HepG2 (cell line): ENCODE results near the gene FBLIM1. TPM values are rescaled to one million over a fixed set of nuclear protein-coding genes. Genes with fewer than 3 reads are reported as not detected.

Experiments
- ATAC-seq: fragments of 200-7000 bp; cut with Tn5 transposase; 3 replicates; pipeline ENCODE4 v1.9.1; 2020; ENCODE audit warnings: mild to moderate bottlenecking, moderate library complexity
- BruUV-seq: library from RNA; stranded (reverse); fragments of 400-500 nt; replicated peaks from 2 replicates; lab custom pipeline; 2021; lab: Mats Ljungman, UMichigan
- CTCF ChIA-PET: fragments of 300-600 bp; formaldehyde crosslinking; extraction: SDS; loops from one replicate; lab custom pipeline; 2021; ENCODE audit warnings: low total read pairs, inconsistent platforms, low intra/inter-chr PET ratio; lab: Yijun Ruan, JAX
- POLR2A ChIA-PET: fragments of 350-600 bp; sonication (Branson Sonifier 250); formaldehyde crosslinking; loops from one replicate; lab custom pipeline; 2020; ENCODE audit warnings: antibody characterized with exemption, inconsistent platforms; lab: Yijun Ruan, JAX
- DNase-seq: peaks from one replicate; pipeline ENCODE4 v3.0.0-alpha.2; 2015; ENCODE audit warnings: low spot score
- FAIRE-seq: peaks from 3 replicates; lab custom pipeline; 2011; peaks lifted over from hg19 to GRCh38; lab: Jason Lieb, UNC
- H2AFZ ChIP-seq: one replicate; pipeline ENCODE4 v1.6.1; 2011; ENCODE audit warnings: low read length, inconsistent platforms
- H3K27ac ChIP-seq: fragments of 300-600 bp; 3 replicates; pipeline ENCODE4 v1.8.0; 2011; ENCODE audit warnings: mixed run types, mild to moderate bottlenecking, mixed read lengths, low read length, inconsistent platforms; ENCODE audit not compliant: insufficient read depth; ENCODE audit errors: extremely low read length
- H3K27me3 ChIP-seq, 2 experiments: fragments of 200-600 bp in 1 of 2; 2 replicates in 1 of 2; 3 replicates in 1 of 2; pipeline versions ENCODE4 v1.6.0 to v1.8.0; 2011; ENCODE audit warnings: low read length in 2 of 2, mild to moderate bottlenecking in 2 of 2, moderate library complexity in 2 of 2, inconsistent platforms in 1 of 2; ENCODE audit not compliant: insufficient read depth in 2 of 2, control insufficient read depth in 1 of 2
- H3K36me3 ChIP-seq, 2 experiments: fragments of 200-600 bp in 1 of 2; replicated peaks in 1 of 2; 2 replicates in 1 of 2; 3 replicates in 1 of 2; pipeline versions ENCODE4 v1.5.1 to v1.8.0; 2011; ENCODE audit warnings: low read length in 2 of 2, inconsistent platforms in 1 of 2; ENCODE audit not compliant: insufficient read depth in 2 of 2, control insufficient read depth in 1 of 2
- H3K4me1 ChIP-seq: 2 replicates; pipeline ENCODE4 v1.5.1; 2012; ENCODE audit warnings: low read length, inconsistent platforms; ENCODE audit not compliant: insufficient read depth
- H3K4me2 ChIP-seq: 2 replicates; pipeline ENCODE4 v1.6.0; 2011; ENCODE audit warnings: low read depth, low read length, inconsistent platforms
- H3K4me3 ChIP-seq, 3 experiments: fragments of 200-600 bp in 1 of 3; sonication (generic), shearing (Covaris generic) in 1 of 3; replicated peaks in 1 of 3; 2 replicates each; pipeline ENCODE4 v1.5.1; 2011 to 2016; ENCODE audit warnings: low read length in 3 of 3, inconsistent platforms in 2 of 3, low read depth in 2 of 3, mild to moderate bottlenecking in 2 of 3, control low read depth in 1 of 3, mixed read lengths in 1 of 3; ENCODE audit not compliant: insufficient read depth in 1 of 3
- H3K79me2 ChIP-seq: one replicate; pipeline ENCODE4 v1.6.1; 2011; ENCODE audit warnings: low read length, inconsistent platforms; ENCODE audit not compliant: insufficient read depth
- H3K9ac ChIP-seq: 2 replicates; pipeline ENCODE4 v1.6.0; 2011; ENCODE audit warnings: mild to moderate bottlenecking, low read depth, low read length, inconsistent platforms; ENCODE audit not compliant: insufficient read depth
- H3K9me3 ChIP-seq: 2 replicates; pipeline ENCODE4 v1.5.1; 2012; ENCODE audit warnings: mild to moderate bottlenecking, low read length
- H4K20me1 ChIP-seq: 2 replicates; pipeline ENCODE4 v1.6.0; 2011; ENCODE audit warnings: inconsistent platforms, mild to moderate bottlenecking, low read length, moderate library complexity; ENCODE audit not compliant: insufficient read depth
- ATF7 ChIP-seq, 2 experiments: fragments of 450-650 bp in 1 of 2; sonication (generic) in 1 of 2; formaldehyde crosslinking in 1 of 2; IDR thresholded peaks; 2 replicates each; pipeline versions ENCODE4 v1.4.0 to v1.6.1; 2016 to 2020; ENCODE audit warnings: antibody characterized with exemption in 1 of 2, mild to moderate bottlenecking in 1 of 2, missing genetic modification reagents in 1 of 2
- HNRNPK ChIP-seq: fragments of 200-400 bp; formaldehyde crosslinking; IDR thresholded peaks from 2 replicates; pipeline ENCODE4 v1.6.1; 2018; ENCODE audit warnings: low read length, low read depth, moderate library complexity, mild to moderate bottlenecking; ENCODE audit not compliant: poor library complexity, severe bottlenecking
- NFE2L1 ChIP-seq: sonication (generic); formaldehyde crosslinking; IDR thresholded peaks from 2 replicates; pipeline ENCODE4 v1.4.0; 2020; ENCODE audit warnings: missing genetic modification reagents, mild to moderate bottlenecking, borderline replicate concordance
- NR2F6 ChIP-seq, 2 experiments: IDR thresholded peaks; 2 replicates each; pipeline ENCODE4 v1.6.1; 2016; ENCODE audit warnings: antibody characterized with exemption in 1 of 2, mild to moderate bottlenecking in 1 of 2
- RXRA ChIP-seq: sonication (generic); formaldehyde crosslinking; IDR thresholded peaks from 2 replicates; pipeline ENCODE4 v1.5.1; 2020; ENCODE audit warnings: missing genetic modification reagents
- RXRB ChIP-seq: IDR thresholded peaks from 2 replicates; pipeline ENCODE4 v1.6.1; 2016; ENCODE audit warnings: borderline replicate concordance, missing genetic modification reagents, missing compliant biosample characterization
- ZNF614 ChIP-seq: IDR thresholded peaks from 2 replicates; pipeline ENCODE4 v1.6.1; 2018; ENCODE audit warnings: missing biosample characterization, missing genetic modification reagents, inconsistent platforms, borderline replicate concordance
- WGBS: methylation state at CpG from one replicate; pipeline ENCODE4 v1.1.6; 2017; ENCODE audit warnings: low lambda C conversion rate; 5-methylcytosine and 5-hydroxymethylcytosine counted together
- in situ Hi-C: cut with HindIII; loops from 2 replicates; pipeline ENCODE4 v1.10.0; 2017; ENCODE audit warnings: low pct_unique_long_range_greater_than_20kb; ENCODE audit not compliant: extremely low pct_ligation_motif_present
- intact Hi-C: fragments of 100-400 bp; cut with micrococcal nuclease; formaldehyde crosslinking; loops from one replicate; pipeline ENCODE4 v1.10.0; 2022; ENCODE audit not compliant: unreplicated experiment
- polyA plus RNA-seq, 8 experiments: library from polyadenylated mRNA; depleted of rRNA in 3 of 8; stranded (reverse) in 7 of 8; unstranded in 1 of 8; fragments of >200 nt; fragmentation: Illumina TruSeq in 4 of 8; extraction: Trizol in 4 of 8; gene quantifications; 2 replicates each; pipeline versions ENCODE4 v1.2.1 to v1.2.3, GENCODE V29; 2011 to 2016; ENCODE audit warnings: low read depth in 4 of 8, missing spikeins in 1 of 8, mixed read lengths in 1 of 8; ENCODE audit not compliant: insufficient read depth in 1 of 8
- total RNA-seq, 5 experiments: library from RNA; depleted of rRNA; stranded (reverse); fragments of >200 nt; fragmentation: Illumina TruSeq; extraction: Trizol; gene quantifications; 2 replicates each; pipeline ENCODE4 v1.2.3, GENCODE V29; 2016; ENCODE audit warnings: low read depth in 1 of 5
- TF ChIP-seq, protein P1 (sequence below): sonication (generic); formaldehyde crosslinking; IDR thresholded peaks from 2 replicates; pipeline ENCODE4 v1.4.0; 2020; ENCODE audit warnings: missing genetic modification reagents, borderline replicate concordance

Gene FBLIM1
- total and polyA plus RNA-seq, 2 of the 13 experiments (the other 11 are each of a cell fraction or from before 2014, with no cell fraction given): 10.6 to 23.0 TPM

DNA sequence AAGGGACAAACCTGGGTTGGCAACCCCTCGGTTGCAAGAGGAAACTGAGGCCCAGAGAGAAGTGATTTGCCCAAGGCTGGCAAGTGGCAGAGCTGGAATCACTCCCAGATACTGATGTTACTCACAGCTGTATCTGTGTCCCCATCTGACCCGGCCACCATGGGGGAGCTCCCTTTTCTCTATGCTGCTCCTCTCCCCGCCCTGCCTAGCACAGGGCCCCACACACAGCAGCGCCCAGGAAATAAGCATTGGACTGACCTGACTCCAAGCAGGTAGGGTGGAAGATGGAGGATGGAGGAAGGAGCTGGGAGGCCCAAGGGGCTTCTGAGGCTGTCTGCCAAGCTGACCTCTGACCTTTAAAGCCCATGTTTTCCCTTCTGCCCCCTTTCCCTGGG lies 3.0 kb upstream of the FBLIM1 start:
- no peak overlapping the region for H3K27ac ChIP-seq
- CTCF ChIA-PET: no interaction called here
- no TSS peak for BruUV-seq

More for the DNA sequence above, 3.0 kb upstream of the FBLIM1 start:
- ATAC-seq (no peak), DNase-seq (no peak)
- 22% methylated on average over 3 of the region's 4 CpGs for WGBS
- intact Hi-C loops (no loop called here), in situ Hi-C loops (no loop called here)
- Histone ChIP-seq H4K20me1 (no peaks in the 10 kb centered on the region), H3K4me1 (peaks cover 62% of the 10 kb centered on the region), H3K9me3 (no peaks in the 10 kb centered on the region), H3K4me3 (no peak overlapping the region), H3K36me3 (no peaks in the 10 kb centered on the region)
- POLR2A ChIA-PET: no interaction called here
- TF ChIP-seq, protein P1, sequence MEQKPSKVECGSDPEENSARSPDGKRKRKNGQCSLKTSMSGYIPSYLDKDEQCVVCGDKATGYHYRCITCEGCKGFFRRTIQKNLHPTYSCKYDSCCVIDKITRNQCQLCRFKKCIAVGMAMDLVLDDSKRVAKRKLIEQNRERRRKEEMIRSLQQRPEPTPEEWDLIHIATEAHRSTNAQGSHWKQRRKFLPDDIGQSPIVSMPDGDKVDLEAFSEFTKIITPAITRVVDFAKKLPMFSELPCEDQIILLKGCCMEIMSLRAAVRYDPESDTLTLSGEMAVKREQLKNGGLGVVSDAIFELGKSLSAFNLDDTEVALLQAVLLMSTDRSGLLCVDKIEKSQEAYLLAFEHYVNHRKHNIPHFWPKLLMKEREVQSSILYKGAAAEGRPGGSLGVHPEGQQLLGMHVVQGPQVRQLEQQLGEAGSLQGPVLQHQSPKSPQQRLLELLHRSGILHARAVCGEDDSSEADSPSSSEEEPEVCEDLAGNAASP (CRISPR knock-in tag): peak; percentile 80; the same call in 1 of the 2 replicates
- TF ChIP-seq ATF7 (IDR thresholded peaks at IDR 0.05) (no peak), ATF7 (CRISPR knock-in tag; IDR thresholded peaks at IDR 0.05) (no peak), HNRNPK (peak; percentile 26), NFE2L1 (CRISPR knock-in tag) (no peak), RXRA (CRISPR knock-in tag) (peak; percentile 62; the same call in 1 of the 2 replicates), NR2F6 (IDR thresholded peaks at IDR 0.05) (no peak), NR2F6 (CRISPR knock-in tag; IDR thresholded peaks at IDR 0.05) (0 out of 2 replicates have a peak, but pooled peaks have one; percentile 11), RXRB (CRISPR knock-in tag) (peak; percentile 65; the same call in 1 of the 2 replicates), ZNF614 (CRISPR knock-in tag) (no peak)
- TF ChIP-seq, all 625 proteins: peak for 5
- FAIRE-seq: no peak
- no peak overlapping the region for H3K4me2 ChIP-seq
- H3K79me2 ChIP-seq: peaks cover 2% of the 10 kb centered on the region
- H3K27me3 ChIP-seq: peaks cover 1 to 34% of the 10 kb centered on the region in 2 experiments; a peak in 4 of 5 replicates
- no peak overlapping the region for H2AFZ ChIP-seq
- no peak overlapping the region for H3K9ac ChIP-seq
